HepG2 (cell line): ENCODE measurements around the gene SMARCAD1. TPM values are rescaled to one million over a fixed set of nuclear protein-coding genes. Genes with fewer than 3 reads are reported as not detected.

Experiments
- ATF7-NPFF ChIP-seq: sonication (generic); formaldehyde crosslinking; IDR thresholded peaks from 2 replicates; pipeline ENCODE4 v1.8.1; 2023; ENCODE audit warnings: mild to moderate bottlenecking, low read depth, missing genetic modification reagents, moderate library complexity
- BATF2 ChIP-seq: sonication (generic); formaldehyde crosslinking; IDR thresholded peaks from 2 replicates; pipeline ENCODE4 v1.8.0; 2022; ENCODE audit warnings: mild to moderate bottlenecking, missing genetic modification reagents, moderate library complexity
- FOXM1 ChIP-seq: sonication (generic); formaldehyde crosslinking; IDR thresholded peaks from 2 replicates; pipeline ENCODE4 v1.5.0; 2020; ENCODE audit warnings: missing genetic modification reagents
- GTF3A ChIP-seq: sonication (generic); formaldehyde crosslinking; conservative IDR thresholded peaks from 2 replicates; pipeline ENCODE4 v1.4.0; 2020; ENCODE audit warnings: mild to moderate bottlenecking, missing genetic modification reagents
- GZF1 ChIP-seq: sonication (generic); formaldehyde crosslinking; IDR thresholded peaks from 2 replicates; pipeline ENCODE4 v1.5.1; 2020; ENCODE audit warnings: mild to moderate bottlenecking, missing genetic modification reagents
- JARID2 ChIP-seq: sonication (generic); formaldehyde crosslinking; IDR thresholded peaks from 2 replicates; pipeline ENCODE4 v1.8.1; 2023; ENCODE audit warnings: missing genetic modification reagents, inconsistent platforms; ENCODE audit not compliant: insufficient replicate concordance
- MTA3 ChIP-seq: sonication (generic); formaldehyde crosslinking; IDR thresholded peaks from 2 replicates; pipeline ENCODE4 v1.4.0; 2020; ENCODE audit warnings: missing genetic modification reagents
- PRDM4 ChIP-seq: sonication (generic); formaldehyde crosslinking; IDR thresholded peaks from 2 replicates; pipeline ENCODE4 v1.9.0; 2021; ENCODE audit warnings: missing genetic modification reagents, borderline replicate concordance
- REPIN1 ChIP-seq: sonication (generic); formaldehyde crosslinking; IDR thresholded peaks from 2 replicates; pipeline ENCODE4 v1.8.0; 2022; ENCODE audit warnings: missing genetic modification reagents, low read depth, mild to moderate bottlenecking, borderline replicate concordance
- SALL2 ChIP-seq: sonication (generic); formaldehyde crosslinking; IDR thresholded peaks from 2 replicates; pipeline ENCODE4 v1.8.1; 2023; ENCODE audit warnings: mild to moderate bottlenecking, missing genetic modification reagents, inconsistent platforms
- SATB2 ChIP-seq: sonication (generic); formaldehyde crosslinking; IDR thresholded peaks from 2 replicates; pipeline ENCODE4 v1.5.0; 2020; ENCODE audit warnings: missing genetic modification reagents
- SNAI1 ChIP-seq: sonication (generic); formaldehyde crosslinking; IDR thresholded peaks from 2 replicates; pipeline ENCODE4 v1.5.0; 2020; ENCODE audit warnings: mild to moderate bottlenecking, missing genetic modification reagents, borderline replicate concordance
- SP4 ChIP-seq: sonication (generic); formaldehyde crosslinking; IDR thresholded peaks from 2 replicates; pipeline ENCODE4 v1.8.1; 2023; ENCODE audit warnings: mild to moderate bottlenecking, missing genetic modification reagents
- STAT5B ChIP-seq: sonication (generic); formaldehyde crosslinking; IDR thresholded peaks from 2 replicates; pipeline ENCODE4 v1.4.0; 2020; ENCODE audit warnings: missing genetic modification reagents
- XRCC5 ChIP-seq: fragments of 200-400 bp; formaldehyde crosslinking; optimal IDR thresholded peaks from 2 replicates; pipeline ENCODE3; 2017; ENCODE audit warnings: mild to moderate bottlenecking, low read length
- ZEB1 ChIP-seq: IDR thresholded peaks from 2 replicates; pipeline ENCODE4 v1.6.1; 2012; ENCODE audit warnings: mild to moderate bottlenecking, low read depth, inconsistent platforms; ENCODE audit not compliant: insufficient replicate concordance
- ZFP36 ChIP-seq: fragments of 150-350 bp; IDR thresholded peaks from 2 replicates; pipeline ENCODE4 v1.6.1; 2018; ENCODE audit warnings: borderline replicate concordance, low read length, low read depth; ENCODE audit not compliant: partially characterized antibody
- ZNF101 ChIP-seq: sonication (generic); formaldehyde crosslinking; IDR thresholded peaks from 2 replicates; pipeline ENCODE4 v1.4.0; 2020; ENCODE audit warnings: mild to moderate bottlenecking, low read depth, missing genetic modification reagents, borderline replicate concordance
- ZNF280B ChIP-seq: sonication (generic); formaldehyde crosslinking; IDR thresholded peaks from 2 replicates; pipeline ENCODE4 v1.5.0; 2020; ENCODE audit warnings: missing genetic modification reagents, mild to moderate bottlenecking, borderline replicate concordance
- ZNF75D ChIP-seq: sonication (generic); formaldehyde crosslinking; IDR thresholded peaks from 2 replicates; pipeline ENCODE4 v1.8.1; 2023; ENCODE audit warnings: missing genetic modification reagents, mild to moderate bottlenecking, borderline replicate concordance
- polyA plus RNA-seq, 8 experiments: library from polyadenylated mRNA; depleted of rRNA in 3 of 8; stranded (reverse) in 7 of 8; unstranded in 1 of 8; fragments of >200 nt; fragmentation: Illumina TruSeq in 4 of 8; extraction: Trizol in 4 of 8; gene quantifications; 2 replicates each; pipeline versions ENCODE4 v1.2.1 to v1.2.3, GENCODE V29; 2011 to 2016; ENCODE audit warnings: low read depth in 4 of 8, missing spikeins in 1 of 8, mixed read lengths in 1 of 8; ENCODE audit not compliant: insufficient read depth in 1 of 8
- total RNA-seq, 5 experiments: library from RNA; depleted of rRNA; stranded (reverse); fragments of >200 nt; fragmentation: Illumina TruSeq; extraction: Trizol; gene quantifications; 2 replicates each; pipeline ENCODE4 v1.2.3, GENCODE V29; 2016; ENCODE audit warnings: low read depth in 1 of 5
- TF ChIP-seq, protein P1 (sequence below): sonication (generic); formaldehyde crosslinking; IDR thresholded peaks from 2 replicates; pipeline ENCODE4 v1.4.0; 2020; ENCODE audit warnings: missing genetic modification reagents, borderline replicate concordance
- TF ChIP-seq, protein P2 (sequence below): sonication (generic); formaldehyde crosslinking; IDR thresholded peaks from 2 replicates; pipeline ENCODE4 v1.4.0; 2020; ENCODE audit warnings: missing genetic modification reagents; ENCODE audit errors: not compliant biosample characterization

The SMARCAD1 gene
- total and polyA plus RNA-seq, 2 of the 13 experiments (the other 11 are each of a cell fraction or from before 2014, with no cell fraction given): 18.2 to 35.9 TPM

DNA sequence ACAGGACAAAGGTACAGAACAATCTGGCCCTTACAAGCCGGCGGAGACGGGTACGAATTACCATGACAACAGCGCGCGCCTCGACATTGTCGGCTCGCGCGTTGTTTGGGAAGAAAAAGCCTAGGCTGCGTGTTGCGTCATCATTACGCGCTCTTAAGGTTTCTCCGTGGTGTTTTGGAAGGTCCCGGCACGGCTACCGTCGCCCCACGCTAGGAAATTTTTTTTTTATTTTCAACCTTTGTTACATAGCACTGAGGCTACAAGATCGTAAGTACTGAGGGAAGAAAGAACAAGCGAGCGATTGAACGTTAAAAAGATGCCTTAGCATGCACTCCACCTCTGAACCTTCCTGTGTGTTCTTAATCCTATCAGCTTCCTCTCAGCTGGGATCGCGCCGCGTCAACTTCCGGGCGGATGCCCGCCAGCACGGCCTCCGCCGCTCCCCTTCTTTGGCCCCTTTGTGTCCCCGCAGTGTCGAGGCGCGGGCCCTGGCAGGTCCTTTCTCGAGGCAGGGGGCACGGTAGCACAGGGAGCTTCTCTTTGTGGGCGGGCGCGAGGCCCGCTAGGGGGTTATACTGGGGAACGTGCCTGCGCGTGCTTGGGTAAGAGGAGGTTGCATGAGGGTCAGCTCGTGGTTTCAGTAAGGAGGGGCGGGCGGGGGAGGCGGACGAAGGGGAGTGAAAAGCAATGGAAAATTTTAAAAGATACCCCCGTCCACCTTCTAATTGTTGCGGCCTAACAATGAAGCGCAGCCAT lies at the start of gene SMARCAD1 (continued):
- peak; percentile 82; the same call in 1 of the 2 replicates for TF ChIP-seq REPIN1 (CRISPR knock-in tag)
- 0 out of 2 replicates have a peak, but pooled peaks have one; percentile 23 for TF ChIP-seq FOXM1 (CRISPR knock-in tag)
- peak; percentile 86; the same call in 1 of the 2 replicates for TF ChIP-seq ZNF101 (CRISPR knock-in tag)
- no peak for TF ChIP-seq PRDM4
- no peak for TF ChIP-seq GZF1 (CRISPR knock-in tag)
- TF ChIP-seq, protein P1, sequence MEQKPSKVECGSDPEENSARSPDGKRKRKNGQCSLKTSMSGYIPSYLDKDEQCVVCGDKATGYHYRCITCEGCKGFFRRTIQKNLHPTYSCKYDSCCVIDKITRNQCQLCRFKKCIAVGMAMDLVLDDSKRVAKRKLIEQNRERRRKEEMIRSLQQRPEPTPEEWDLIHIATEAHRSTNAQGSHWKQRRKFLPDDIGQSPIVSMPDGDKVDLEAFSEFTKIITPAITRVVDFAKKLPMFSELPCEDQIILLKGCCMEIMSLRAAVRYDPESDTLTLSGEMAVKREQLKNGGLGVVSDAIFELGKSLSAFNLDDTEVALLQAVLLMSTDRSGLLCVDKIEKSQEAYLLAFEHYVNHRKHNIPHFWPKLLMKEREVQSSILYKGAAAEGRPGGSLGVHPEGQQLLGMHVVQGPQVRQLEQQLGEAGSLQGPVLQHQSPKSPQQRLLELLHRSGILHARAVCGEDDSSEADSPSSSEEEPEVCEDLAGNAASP (CRISPR knock-in tag): peak; percentile 37; the same call in 1 of the 2 replicates
- TF ChIP-seq ATF7-NPFF (CRISPR knock-in tag): peak; percentile 81
- TF ChIP-seq SATB2 (CRISPR knock-in tag): peak; percentile 57; the same call in 1 of the 2 replicates
- TF ChIP-seq SP4: no peak
- TF ChIP-seq STAT5B (CRISPR knock-in tag): no peak
- TF ChIP-seq ZFP36: no peak
- TF ChIP-seq BATF2 (CRISPR knock-in tag): peak; percentile 81; the same call in 1 of the 2 replicates
- TF ChIP-seq SALL2 (CRISPR knock-in tag): peak; percentile 37; the same call in 1 of the 2 replicates
- no peak for TF ChIP-seq ZNF75D (CRISPR knock-in tag)
- TF ChIP-seq ZEB1: no peak
- no peak for TF ChIP-seq GTF3A
- no peak for TF ChIP-seq XRCC5
- TF ChIP-seq ZNF280B (CRISPR knock-in tag): peak; percentile 75; the same call in 1 of the 2 replicates
- TF ChIP-seq SNAI1: no peak
- TF ChIP-seq JARID2 (CRISPR knock-in tag): no peak
- TF ChIP-seq, protein P2, sequence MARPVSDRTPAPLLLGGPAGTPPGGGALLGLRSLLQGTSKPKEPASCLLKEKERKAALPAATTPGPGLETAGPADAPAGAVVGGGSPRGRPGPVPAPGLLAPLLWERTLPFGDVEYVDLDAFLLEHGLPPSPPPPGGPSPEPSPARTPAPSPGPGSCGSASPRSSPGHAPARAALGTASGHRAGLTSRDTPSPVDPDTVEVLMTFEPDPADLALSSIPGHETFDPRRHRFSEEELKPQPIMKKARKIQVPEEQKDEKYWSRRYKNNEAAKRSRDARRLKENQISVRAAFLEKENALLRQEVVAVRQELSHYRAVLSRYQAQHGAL: no peak
- 0 out of 2 replicates have a peak, but pooled peaks have one; percentile 86 for TF ChIP-seq MTA3 (CRISPR knock-in tag)
